Measurements from ENCODE around the gene KSR2.

The KSR2 gene

GRCh38 chr12:117527479-117527855 lies 441.3 kb downstream of the KSR2 start:
- 0 out of 2 replicates have a peak, but pooled peaks cover 2% of the 10 kb centered on the region for H3K27me3 ChIP-seq (ENCODE audit: control insufficient read depth, low read length)
- H3K9me3 ChIP-seq (ENCODE audit: control insufficient read depth, insufficient read depth, low read length): no peaks in the 10 kb centered on the region
- H3K9me2 ChIP-seq (replicated peaks; ENCODE audit: control insufficient read depth, low read length): no peaks in the 10 kb centered on the region
- no peak overlapping the region for H3K4me3 ChIP-seq (ENCODE audit: low read length)
- no peak overlapping the region for H3K27ac ChIP-seq (ENCODE audit: low read depth, low read length)
- H4K20me1 ChIP-seq (ENCODE audit: control insufficient read depth, insufficient read depth, low read depth, low read length): no peaks in the 10 kb centered on the region
- no peaks in the 10 kb centered on the region for H3K79me2 ChIP-seq (ENCODE audit: control insufficient read depth, low read length)
- no peaks in the 10 kb centered on the region for H3F3A ChIP-seq (ENCODE audit: control insufficient read depth, insufficient read depth)
- TF ChIP-seq EZH2phosphoT487 (IDR thresholded peaks at IDR 0.05; ENCODE audit: borderline replicate concordance, low read length) (no peak), CTCF (IDR thresholded peaks at IDR 0.05; ENCODE audit: low read depth, low read length, poor library complexity, severe bottlenecking) (no peak)
- no peaks in the 10 kb centered on the region for H3K36me3 ChIP-seq (ENCODE audit: control insufficient read depth, low read length)
- no peaks in the 10 kb centered on the region for H3K4me1 ChIP-seq (ENCODE audit: control insufficient read depth, low read length)
- no peak overlapping the region for H3K4me2 ChIP-seq (ENCODE audit: low read length)

- Histone ChIP-seq H3K9me2 (replicated peaks; ENCODE audit: control insufficient read depth, low read length) (no peaks in the 10 kb centered on the region), H3K36me3 (ENCODE audit: control insufficient read depth, low read length) (no peaks in the 10 kb centered on the region), H3K4me3 (ENCODE audit: low read length) (no peak overlapping the region), H3F3A (ENCODE audit: control insufficient read depth, insufficient read depth) (no peaks in the 10 kb centered on the region), H3K4me1 (ENCODE audit: control insufficient read depth, low read length) (no peaks in the 10 kb centered on the region), H3K27me3 (ENCODE audit: control insufficient read depth, low read length) (0 out of 2 replicates have a peak, but pooled peaks cover under 1% of the 10 kb centered on the region), H3K79me2 (ENCODE audit: control insufficient read depth, low read length) (no peaks in the 10 kb centered on the region), H4K20me1 (ENCODE audit: control insufficient read depth, insufficient read depth, low read depth, low read length) (no peaks in the 10 kb centered on the region), H3K27ac (ENCODE audit: low read depth, low read length) (no peak overlapping the region), H3K9me3 (ENCODE audit: control insufficient read depth, insufficient read depth, low read length) (no peaks in the 10 kb centered on the region), H3K4me2 (ENCODE audit: low read length) (no peak overlapping the region)
- no peak for TF ChIP-seq EZH2phosphoT487 (IDR thresholded peaks at IDR 0.05; ENCODE audit: borderline replicate concordance, low read length)
- no peak for TF ChIP-seq CTCF (IDR thresholded peaks at IDR 0.05; ENCODE audit: low read depth, low read length, poor library complexity, severe bottlenecking)
Observed at GRCh38 chr12:117526757-117527478, 441.9 kb downstream of the KSR2 start.

- no peak for TF ChIP-seq CTCF (IDR thresholded peaks at IDR 0.05; ENCODE audit: low read depth, low read length, poor library complexity, severe bottlenecking)
- no peak for TF ChIP-seq EZH2phosphoT487 (IDR thresholded peaks at IDR 0.05; ENCODE audit: borderline replicate concordance, low read length)
Observed at GRCh38 chr12:117525766-117526165, 443.0 kb downstream of the KSR2 start.

More at GRCh38 chr12:117525766-117526165, 443.0 kb downstream of the KSR2 start:
- Histone ChIP-seq H3K4me3 (ENCODE audit: low read length) (no peak overlapping the region), H3F3A (ENCODE audit: control insufficient read depth, insufficient read depth) (no peaks in the 10 kb centered on the region), H3K27me3 (ENCODE audit: control insufficient read depth, low read length) (no peaks in the 10 kb centered on the region), H3K4me1 (ENCODE audit: control insufficient read depth, low read length) (no peaks in the 10 kb centered on the region), H3K27ac (ENCODE audit: low read depth, low read length) (no peak overlapping the region), H3K79me2 (ENCODE audit: control insufficient read depth, low read length) (no peaks in the 10 kb centered on the region), H3K4me2 (ENCODE audit: low read length) (no peak overlapping the region), H3K36me3 (ENCODE audit: control insufficient read depth, low read length) (no peaks in the 10 kb centered on the region), H3K9me3 (ENCODE audit: control insufficient read depth, insufficient read depth, low read length) (no peaks in the 10 kb centered on the region), H3K9me2 (replicated peaks; ENCODE audit: control insufficient read depth, low read length) (no peaks in the 10 kb centered on the region), H4K20me1 (ENCODE audit: control insufficient read depth, insufficient read depth, low read depth, low read length) (no peaks in the 10 kb centered on the region)
